Measurements from ENCODE around the gene NOTCH1. TPM values are rescaled to one million over a fixed set of nuclear protein-coding genes. Genes with fewer than 3 reads are reported as not detected.
A peak's percentile ranks its signal among the peaks of the same experiment; 100 is the strongest.

The NOTCH1 gene
- total and polyA plus RNA-seq, 2 of the 13 experiments (the other 11 are each of a cell fraction or from before 2014, with no cell fraction given): 0.09 to 0.35 TPM

- TF ChIP-seq ZNF749 (CRISPR knock-in tag; IDR thresholded peaks at IDR 0.05; ENCODE audit: borderline replicate concordance) (no peak), ZBTB1 (CRISPR knock-in tag; IDR thresholded peaks at IDR 0.05; ENCODE audit: borderline replicate concordance) (no peak), BORCS8-MEF2B (CRISPR knock-in tag; IDR thresholded peaks at IDR 0.05) (0 out of 2 replicates have a peak, but pooled peaks have one; percentile 14), MXI1 (IDR thresholded peaks at IDR 0.05; ENCODE audit: borderline replicate concordance, low read depth, low read length) (peak; percentile 44; the same call in 1 of the 3 replicates), ZNF251 (CRISPR knock-in tag; IDR thresholded peaks at IDR 0.05) (no peak), ZNF800 (CRISPR knock-in tag; IDR thresholded peaks at IDR 0.05) (no peak; the same call in 1 of the 2 replicates), THAP9 (CRISPR knock-in tag; IDR thresholded peaks at IDR 0.05; ENCODE audit: borderline replicate concordance) (0 out of 2 replicates have a peak, but pooled peaks have one; percentile 28), ZNF224 (CRISPR knock-in tag; IDR thresholded peaks at IDR 0.05) (no peak), ZNF335 (CRISPR knock-in tag; IDR thresholded peaks at IDR 0.05) (peak; percentile 73; the same call in 1 of the 2 replicates), TARDBP (CRISPR knock-in tag; IDR thresholded peaks at IDR 0.05) (0 out of 2 replicates have a peak, but pooled peaks have one; percentile 10), ZNF12 (CRISPR knock-in tag; IDR thresholded peaks at IDR 0.05) (no peak), PRDM15 (CRISPR knock-in tag; IDR thresholded peaks at IDR 0.05) (0 out of 2 replicates have a peak, but pooled peaks have one; percentile 11), ZNF678 (CRISPR knock-in tag; IDR thresholded peaks at IDR 0.05) (no peak), NRL (CRISPR knock-in tag; IDR thresholded peaks at IDR 0.05; ENCODE audit: borderline replicate concordance) (0 out of 2 replicates have a peak, but pooled peaks have one; percentile 31), ZNF256 (CRISPR knock-in tag; conservative IDR thresholded peaks at IDR 0.05) (no peak; the same call in 1 of the 2 replicates), NFATC3 (CRISPR knock-in tag; IDR thresholded peaks at IDR 0.05) (no peak)
- TF ChIP-seq, protein P1, sequence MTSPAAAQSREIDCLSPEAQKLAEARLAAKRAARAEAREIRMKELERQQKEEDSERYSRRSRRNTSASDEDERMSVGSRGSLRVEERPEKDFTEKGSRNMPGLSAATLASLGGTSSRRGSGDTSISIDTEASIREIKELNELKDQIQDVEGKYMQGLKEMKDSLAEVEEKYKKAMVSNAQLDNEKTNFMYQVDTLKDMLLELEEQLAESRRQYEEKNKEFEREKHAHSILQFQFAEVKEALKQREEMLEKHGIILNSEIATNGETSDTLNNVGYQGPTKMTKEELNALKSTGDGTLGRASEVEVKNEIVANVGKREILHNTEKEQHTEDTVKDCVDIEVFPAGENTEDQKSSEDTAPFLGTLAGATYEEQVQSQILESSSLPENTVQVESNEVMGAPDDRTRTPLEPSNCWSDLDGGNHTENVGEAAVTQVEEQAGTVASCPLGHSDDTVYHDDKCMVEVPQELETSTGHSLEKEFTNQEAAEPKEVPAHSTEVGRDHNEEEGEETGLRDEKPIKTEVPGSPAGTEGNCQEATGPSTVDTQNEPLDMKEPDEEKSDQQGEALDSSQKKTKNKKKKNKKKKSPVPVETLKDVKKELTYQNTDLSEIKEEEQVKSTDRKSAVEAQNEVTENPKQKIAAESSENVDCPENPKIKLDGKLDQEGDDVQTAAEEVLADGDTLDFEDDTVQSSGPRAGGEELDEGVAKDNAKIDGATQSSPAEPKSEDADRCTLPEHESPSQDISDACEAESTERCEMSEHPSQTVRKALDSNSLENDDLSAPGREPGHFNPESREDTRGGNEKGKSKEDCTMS (CRISPR knock-in tag; conservative IDR thresholded peaks at IDR 0.05): no peak
These were observed 61.4 kb downstream of the NOTCH1 start (continued) for GRCh38 chr9:136484153-136485048.
